NCI-H510A treated with DMSO at 0.1 percent for 48 hours (cell line): ENCODE results near the gene LSM6.

Source experiments
- DNase-seq: peaks from one replicate; lab custom pipeline; 2025; lab: John Stamatoyannopoulos, UW

Gene LSM6

GRCh38 chr4:146175541-146176453 is at the start of gene LSM6:
LSM6 (plus strand) TSS chr4:146175718; CDS start chr4:146182922, 7,204 bp downstream.
- DNase-seq: peak; percentile 50

GRCh38 chr4:146132445-146132844 is 43.1 kb upstream of the LSM6 start:
- no peak for DNase-seq

- DNase-seq: no peak
Observed at GRCh38 chr4:146134761-146135445, 40.6 kb upstream of the LSM6 start.

- DNase-seq: no peak
Observed at GRCh38 chr4:146135941-146136340, 39.6 kb upstream of the LSM6 start.

- DNase-seq: no peak
Observed at GRCh38 chr4:146142768-146143167, 32.8 kb upstream of the LSM6 start.

- DNase-seq: no peak
Observed at GRCh38 chr4:146143888-146144287, 31.6 kb upstream of the LSM6 start.

GRCh38 chr4:146146918-146147317 is 28.6 kb upstream of the LSM6 start:
- no peak for DNase-seq

GRCh38 chr4:146148021-146148420 is 27.5 kb upstream of the LSM6 start:
- DNase-seq: no peak

GRCh38 chr4:146154057-146154456 is 21.5 kb upstream of the LSM6 start:
- no peak for DNase-seq

GRCh38 chr4:146155152-146155724 is 20.3 kb upstream of the LSM6 start:
- DNase-seq: no peak

GRCh38 chr4:146158036-146158745 is 17.3 kb upstream of the LSM6 start:
- no peak for DNase-seq

GRCh38 chr4:146159384-146160058 is 16.0 kb upstream of the LSM6 start:
- DNase-seq: no peak

GRCh38 chr4:146161243-146161642 is 14.3 kb upstream of the LSM6 start:
- DNase-seq: no peak

- no peak for DNase-seq
Observed at GRCh38 chr4:146165221-146165620, 10.3 kb upstream of the LSM6 start.

GRCh38 chr4:146165840-146166239 is 9.7 kb upstream of the LSM6 start:
- DNase-seq: no peak

GRCh38 chr4:146170149-146170548 is 5.4 kb upstream of the LSM6 start:
- no peak for DNase-seq

GRCh38 chr4:146176891-146177290 is 1.4 kb downstream of the LSM6 start:
- DNase-seq: no peak

- no peak for DNase-seq
Observed at GRCh38 chr4:146178126-146178525, 2.6 kb downstream of the LSM6 start.

- DNase-seq: no peak
Observed at GRCh38 chr4:146179784-146180370, 4.4 kb downstream of the LSM6 start.

GRCh38 chr4:146182443-146182842 is 6.9 kb downstream of the LSM6 start:
- DNase-seq: no peak

- DNase-seq: no peak
Observed at GRCh38 chr4:146183209-146183608, 7.7 kb downstream of the LSM6 start.
